GM12878 (cell line): ENCODE measurements around the gene GGTA1. TPM values are rescaled to one million over a fixed set of nuclear protein-coding genes. Genes with fewer than 3 reads are reported as not detected.
A peak's percentile ranks its signal among the peaks of the same experiment; 100 is the strongest.

ENCODE experiments used
- ATAC-seq: fragments of 200-7000 bp; cut with Tn5 transposase; 3 replicates; pipeline ENCODE4 v1.9.1; 2020; ENCODE audit warnings: mild to moderate bottlenecking, moderate library complexity
- BruUV-seq: library from RNA; stranded (reverse); fragments of 400-500 nt; replicated peaks from 2 replicates; lab custom pipeline; 2021; lab: Mats Ljungman, UMichigan
- CTCF ChIA-PET: fragments of 300-600 bp; sonication (Branson Sonifier 250); formaldehyde crosslinking; extraction: SDS; loops from one replicate; lab custom pipeline; 2021; ENCODE audit warnings: inconsistent platforms; lab: Yijun Ruan, JAX
- POLR2A ChIA-PET: fragments of 350-600 bp; formaldehyde crosslinking; extraction: SDS; loops from one replicate; lab custom pipeline; 2021; ENCODE audit warnings: inconsistent platforms; lab: Charles Lee
- RAD21 ChIA-PET: fragments of 300-600 bp; sonication (Branson Sonifier 250); formaldehyde crosslinking; loops from one replicate; lab custom pipeline; 2023; ENCODE audit warnings: antibody characterized with exemption; ENCODE audit not compliant: unreplicated experiment; lab: Charles Lee
- SMC1A ChIA-PET: fragments of 300-600 bp; sonication (Branson Sonifier 250); formaldehyde crosslinking; loops from one replicate; lab custom pipeline; 2023; ENCODE audit not compliant: unreplicated experiment, uncharacterized antibody; lab: Charles Lee
- DNase-seq: peaks from one replicate; pipeline ENCODE4 v3.0.0-alpha.2; 2011; ENCODE audit warnings: low read depth, low spot score
- FAIRE-seq: peaks from 3 replicates; lab custom pipeline; 2011; peaks lifted over from hg19 to GRCh38; lab: Jason Lieb, UNC
- H2AFZ ChIP-seq: 2 replicates; pipeline ENCODE4 v1.6.0; 2011; ENCODE audit warnings: low read depth, low read length, control low read depth; ENCODE audit not compliant: control insufficient read depth
- H3K27ac ChIP-seq: 2 replicates; pipeline ENCODE4 v1.5.1; 2011; ENCODE audit warnings: control low read depth; ENCODE audit not compliant: control insufficient read depth, insufficient read depth
- H3K27me3 ChIP-seq, 2 experiments: replicated peaks in 1 of 2; 2 replicates each; pipeline versions ENCODE4 v1.6.0 to v1.6.1; 2011; ENCODE audit warnings: low read length in 1 of 2; ENCODE audit not compliant: control insufficient read depth in 2 of 2, insufficient read depth in 2 of 2
- H3K36me3 ChIP-seq, 2 experiments: 2 replicates each; pipeline ENCODE4 v1.5.1; 2011; ENCODE audit warnings: low read length in 1 of 2; ENCODE audit not compliant: control insufficient read depth in 2 of 2, insufficient read depth in 2 of 2
- H3K4me1 ChIP-seq: 2 replicates; pipeline ENCODE4 v1.6.1; 2011; ENCODE audit warnings: mild to moderate bottlenecking, low read length, moderate library complexity, mixed read lengths; ENCODE audit not compliant: control insufficient read depth, insufficient read depth
- H3K4me2 ChIP-seq: 2 replicates; pipeline ENCODE4 v1.6.0; 2011; ENCODE audit warnings: control low read depth; ENCODE audit not compliant: control insufficient read depth, insufficient read depth
- H3K4me3 ChIP-seq: fragments of 200-600 bp; sonication (generic); 2 replicates; pipeline ENCODE4 v1.5.1; 2016
- H3K79me2 ChIP-seq: 2 replicates; pipeline ENCODE4 v1.6.0; 2011; ENCODE audit warnings: low read length; ENCODE audit not compliant: control insufficient read depth, insufficient read depth
- H3K9ac ChIP-seq: 2 replicates; pipeline ENCODE4 v1.8.0; 2011; ENCODE audit warnings: low read length, control low read depth, mixed read lengths; ENCODE audit not compliant: control insufficient read depth, insufficient read depth
- H3K9me3 ChIP-seq: replicated peaks from 3 replicates; pipeline ENCODE4 v1.5.1; 2011; ENCODE audit warnings: mild to moderate bottlenecking, low read length; ENCODE audit not compliant: control insufficient read depth, insufficient read depth
- H4K20me1 ChIP-seq: 2 replicates; pipeline ENCODE4 v1.6.0; 2011; ENCODE audit not compliant: control insufficient read depth, insufficient read depth
- CHD2 ChIP-seq: IDR thresholded peaks from 2 replicates; pipeline ENCODE4 v1.6.1; 2011; ENCODE audit warnings: low read depth, low read length, improper control_type of control experiment, borderline replicate concordance
- EED ChIP-seq: sonication (generic); IDR thresholded peaks from 2 replicates; pipeline ENCODE4 v1.6.1; 2016; ENCODE audit warnings: antibody characterized with exemption, low read depth
- EZH2 ChIP-seq: IDR thresholded peaks from 2 replicates; pipeline ENCODE4 v1.6.1; 2012; ENCODE audit warnings: low read depth, mild to moderate bottlenecking, control low read depth, inconsistent platforms, low read length, borderline replicate concordance; ENCODE audit not compliant: control insufficient read depth
- NFXL1 ChIP-seq: fragments of 450-650 bp; IDR thresholded peaks from 2 replicates; pipeline ENCODE4 v1.6.1; 2017; ENCODE audit warnings: antibody characterized with exemption, mild to moderate bottlenecking, borderline replicate concordance
- RBBP5 ChIP-seq: fragments of 200-600 bp; sonication (generic); conservative IDR thresholded peaks from 2 replicates; pipeline ENCODE4 v1.6.1; 2016
- RFX5 ChIP-seq: IDR thresholded peaks from 2 replicates; pipeline ENCODE4 v1.6.1; 2011; ENCODE audit warnings: low read depth, low read length, improper control_type of control experiment
- TCF7 ChIP-seq: IDR thresholded peaks from 2 replicates; pipeline ENCODE4 v1.6.1; 2014; ENCODE audit warnings: antibody characterized with exemption, borderline replicate concordance
- ZNF24 ChIP-seq: fragments of 450-650 bp; IDR thresholded peaks from 2 replicates; pipeline ENCODE4 v1.6.1; 2017; ENCODE audit warnings: antibody characterized with exemption, mild to moderate bottlenecking
- WGBS: methylation state at CpG from one replicate; pipeline ENCODE4 v1.1.6; 2016; ENCODE audit warnings: low lambda C conversion rate; ENCODE audit not compliant: insufficient replicate concordance, insufficient coverage; ENCODE audit errors: missing lambda C conversion rate; 5-methylcytosine and 5-hydroxymethylcytosine counted together
- in situ Hi-C: fragments of 300-500 bp; cut with MboI; formaldehyde crosslinking; loops from 9 replicates; pipeline ENCODE4 v1.14.3; 2018; ENCODE audit warnings: mixed read lengths
- intact Hi-C: fragments of 100-400 bp; cut with micrococcal nuclease; formaldehyde crosslinking; loops from one replicate; pipeline ENCODE4 v1.14.2; 2022; ENCODE audit not compliant: unreplicated experiment
- polyA plus RNA-seq, 11 experiments: library from polyadenylated mRNA; depleted of rRNA in 4 of 11; unstranded in 6 of 11; stranded (reverse) in 5 of 11; fragments of >200 nt; fragmentation: Nextera tagmentation in 4 of 11; fragmentation: Illumina TruSeq in 1 of 11; extraction: Ambion mirVana in 4 of 11; extraction: Trizol in 1 of 11; gene quantifications; 1 replicate in 1 of 11; 2 replicates in 10 of 11; pipeline versions ENCODE4 v1.2.1 to v1.2.3, GENCODE V29; 2011 to 2016; ENCODE audit warnings: inconsistent platforms in 2 of 11, missing spikeins in 2 of 11, low read depth in 1 of 11
- total RNA-seq, 4 experiments: library from RNA; depleted of rRNA in 3 of 4; stranded (reverse); fragments of >200 nt in 3 of 4; fragmentation: Illumina TruSeq in 1 of 4; extraction: Trizol in 1 of 4; gene quantifications; 2 replicates each; pipeline versions ENCODE4 v1.2.1 to v1.2.3, GENCODE V29; 2013 to 2021
- TF ChIP-seq, protein P1 (sequence below): IDR thresholded peaks from 2 replicates; pipeline ENCODE4 v1.6.1; 2012; ENCODE audit warnings: mild to moderate bottlenecking, low read depth, low read length
- TF ChIP-seq, protein P2 (sequence below): fragments of 150-350 bp; IDR thresholded peaks from 2 replicates; pipeline ENCODE4 v1.6.1; 2014; ENCODE audit warnings: mild to moderate bottlenecking, low read depth, low read length

The GGTA1 gene
- total and polyA plus RNA-seq, 10 of the 15 experiments (the other 5 are each of a cell fraction or from before 2014, with no cell fraction given) = 0.09 to 0.65 (median 0.17) TPM; not detected in 2

DNA sequence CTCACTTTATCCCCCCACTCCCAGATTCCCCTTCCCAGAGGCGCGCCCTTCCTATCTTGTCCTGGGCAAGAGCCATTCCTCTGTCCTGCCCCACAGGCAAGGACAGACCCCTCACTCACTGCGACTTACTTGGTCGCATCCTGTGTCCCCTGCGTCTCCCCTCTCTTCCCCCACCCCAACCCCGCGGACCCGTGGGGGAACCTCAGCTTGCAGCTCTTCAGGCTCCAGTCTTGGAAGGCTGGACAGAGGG, 542 bp downstream of the GGTA1 start (continued):
- TF ChIP-seq, protein P1, sequence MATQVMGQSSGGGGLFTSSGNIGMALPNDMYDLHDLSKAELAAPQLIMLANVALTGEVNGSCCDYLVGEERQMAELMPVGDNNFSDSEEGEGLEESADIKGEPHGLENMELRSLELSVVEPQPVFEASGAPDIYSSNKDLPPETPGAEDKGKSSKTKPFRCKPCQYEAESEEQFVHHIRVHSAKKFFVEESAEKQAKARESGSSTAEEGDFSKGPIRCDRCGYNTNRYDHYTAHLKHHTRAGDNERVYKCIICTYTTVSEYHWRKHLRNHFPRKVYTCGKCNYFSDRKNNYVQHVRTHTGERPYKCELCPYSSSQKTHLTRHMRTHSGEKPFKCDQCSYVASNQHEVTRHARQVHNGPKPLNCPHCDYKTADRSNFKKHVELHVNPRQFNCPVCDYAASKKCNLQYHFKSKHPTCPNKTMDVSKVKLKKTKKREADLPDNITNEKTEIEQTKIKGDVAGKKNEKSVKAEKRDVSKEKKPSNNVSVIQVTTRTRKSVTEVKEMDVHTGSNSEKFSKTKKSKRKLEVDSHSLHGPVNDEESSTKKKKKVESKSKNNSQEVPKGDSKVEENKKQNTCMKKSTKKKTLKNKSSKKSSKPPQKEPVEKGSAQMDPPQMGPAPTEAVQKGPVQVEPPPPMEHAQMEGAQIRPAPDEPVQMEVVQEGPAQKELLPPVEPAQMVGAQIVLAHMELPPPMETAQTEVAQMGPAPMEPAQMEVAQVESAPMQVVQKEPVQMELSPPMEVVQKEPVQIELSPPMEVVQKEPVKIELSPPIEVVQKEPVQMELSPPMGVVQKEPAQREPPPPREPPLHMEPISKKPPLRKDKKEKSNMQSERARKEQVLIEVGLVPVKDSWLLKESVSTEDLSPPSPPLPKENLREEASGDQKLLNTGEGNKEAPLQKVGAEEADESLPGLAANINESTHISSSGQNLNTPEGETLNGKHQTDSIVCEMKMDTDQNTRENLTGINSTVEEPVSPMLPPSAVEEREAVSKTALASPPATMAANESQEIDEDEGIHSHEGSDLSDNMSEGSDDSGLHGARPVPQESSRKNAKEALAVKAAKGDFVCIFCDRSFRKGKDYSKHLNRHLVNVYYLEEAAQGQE = no peak
- TF ChIP-seq CHD2 (no peak), EZH2 (no peak), TCF7 (no peak), NFXL1 (no peak), RBBP5 (no peak), RFX5 (no peak), ZNF24 (no peak)

DNA sequence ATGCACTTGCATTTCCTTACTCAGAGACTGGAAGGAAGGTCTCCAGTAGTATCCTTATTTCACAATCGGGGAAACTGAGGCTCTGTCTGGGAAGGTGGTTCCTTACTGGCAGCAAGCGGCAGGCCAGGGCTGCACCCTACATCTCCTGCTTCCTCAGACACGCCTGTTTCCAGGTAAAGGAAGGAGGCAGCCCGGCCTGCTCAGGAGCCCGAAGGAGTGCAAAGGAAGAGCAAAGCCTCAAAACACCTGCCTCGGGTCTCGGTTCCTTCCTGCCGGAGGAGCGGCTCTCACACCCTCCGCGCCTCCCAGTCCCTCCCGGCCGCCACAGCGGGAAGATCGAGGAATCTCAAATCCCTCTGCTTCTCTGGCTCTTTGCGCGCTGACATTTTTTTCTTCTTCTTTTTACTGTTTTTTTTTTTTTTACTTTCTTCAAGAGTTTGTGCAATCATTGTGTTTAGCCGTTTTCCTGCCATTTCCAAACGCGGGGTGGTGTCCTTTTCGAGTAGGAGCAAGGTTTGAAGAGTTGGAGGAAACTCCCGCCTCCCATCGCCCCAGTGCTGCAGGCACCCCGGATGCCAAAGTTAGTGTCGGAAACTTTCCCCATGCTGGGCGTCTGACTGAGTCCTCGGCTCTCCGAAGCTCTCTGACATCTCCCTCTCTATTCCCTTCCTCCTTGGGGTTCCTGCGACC, 1.0 kb downstream of the GGTA1 start:
- ChIA-PET RAD21 (no interaction called here), SMC1A (no interaction called here), POLR2A (no interaction called here), CTCF (interaction anchor here (0.7 to 1.3 kb wide), 3 partner anchors 37 to 285 kb away, joined by 3 to 5 read pairs (median 4); no protein-coding TSS in a partner anchor)
- Histone ChIP-seq H3K27ac (no peak overlapping the region), H4K20me1 (no peaks in the 10 kb centered on the region), H3K9me3 (no peaks in the 10 kb centered on the region; the same call in 2 of the 3 replicates), H3K4me3 (no peak overlapping the region), H3K4me1 (peaks cover 12% of the 10 kb centered on the region), H3K4me2 (peak overlapping the region; percentile 41), H3K79me2 (no peaks in the 10 kb centered on the region), H3K9ac (no peak overlapping the region), H2AFZ (no peak overlapping the region), H3K36me3 (no peaks in the 10 kb centered on the region), H3K27me3 (peaks cover 13 to 15% of the 10 kb centered on the region in 2 experiments; a peak in 3 of 4 replicates)
- in situ Hi-C loops = no loop called here
- intact Hi-C loops = no loop called here
- WGBS = 4% methylated on average over 29 of the region's 29 CpGs
- TF ChIP-seq, protein P2, sequence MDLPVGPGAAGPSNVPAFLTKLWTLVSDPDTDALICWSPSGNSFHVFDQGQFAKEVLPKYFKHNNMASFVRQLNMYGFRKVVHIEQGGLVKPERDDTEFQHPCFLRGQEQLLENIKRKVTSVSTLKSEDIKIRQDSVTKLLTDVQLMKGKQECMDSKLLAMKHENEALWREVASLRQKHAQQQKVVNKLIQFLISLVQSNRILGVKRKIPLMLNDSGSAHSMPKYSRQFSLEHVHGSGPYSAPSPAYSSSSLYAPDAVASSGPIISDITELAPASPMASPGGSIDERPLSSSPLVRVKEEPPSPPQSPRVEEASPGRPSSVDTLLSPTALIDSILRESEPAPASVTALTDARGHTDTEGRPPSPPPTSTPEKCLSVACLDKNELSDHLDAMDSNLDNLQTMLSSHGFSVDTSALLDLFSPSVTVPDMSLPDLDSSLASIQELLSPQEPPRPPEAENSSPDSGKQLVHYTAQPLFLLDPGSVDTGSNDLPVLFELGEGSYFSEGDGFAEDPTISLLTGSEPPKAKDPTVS = no peak
- 0 out of 2 replicates have a peak, but pooled peaks have one; percentile 9 for TF ChIP-seq EED
- no peak; the same call in 1 of the 3 replicates for ATAC-seq
- no peak for DNase-seq
- no peak for FAIRE-seq
- BruUV-seq = no TSS peak
